Fibroblast of lung (primary cell): ENCODE data around the gene C1orf50. TPM values are rescaled to one million over a fixed set of nuclear protein-coding genes. Genes with fewer than 3 reads are reported as not detected.

Experiments
- DNase-seq, 2 donors: peaks; one replicate each; pipeline versions ENCODE4 v3.0.0 to v3.0.0-alpha.2; 2010; ENCODE audit warnings: low read depth in 2 of 2
- H2AFZ ChIP-seq: 2 replicates; pipeline ENCODE4 v1.5.1; 2012; ENCODE audit warnings: low read length, control low read depth, inconsistent platforms
- H3K27ac ChIP-seq: 2 replicates; pipeline ENCODE4 v1.5.1; 2011; ENCODE audit warnings: low read length, control low read depth; ENCODE audit not compliant: insufficient read depth
- H3K27me3 ChIP-seq: 2 replicates; pipeline ENCODE4 v1.5.1; 2011; ENCODE audit warnings: mild to moderate bottlenecking, low read length; ENCODE audit not compliant: control insufficient read depth, insufficient read depth
- H3K36me3 ChIP-seq: 2 replicates; pipeline ENCODE4 v1.5.1; 2011; ENCODE audit warnings: low read length; ENCODE audit not compliant: control insufficient read depth, insufficient read depth
- H3K4me1 ChIP-seq: 2 replicates; pipeline ENCODE4 v1.5.1; 2011; ENCODE audit warnings: low read length; ENCODE audit not compliant: control insufficient read depth, insufficient read depth; ENCODE audit errors: extremely low read depth
- H3K4me2 ChIP-seq: 2 replicates; pipeline ENCODE4 v1.5.1; 2011; ENCODE audit warnings: low read length, control low read depth; ENCODE audit not compliant: insufficient read depth; ENCODE audit errors: extremely low read depth
- H3K4me3 ChIP-seq, 4 experiments: fragments of 200-600 bp in 1 of 4; sonication (generic) in 1 of 4; replicated peaks in 1 of 4; 2 replicates each; pipeline ENCODE4 v1.5.1; 2011 to 2016; ENCODE audit warnings: low read length in 4 of 4, low read depth in 3 of 4, mild to moderate bottlenecking in 3 of 4, control low read depth in 2 of 4, inconsistent platforms in 1 of 4, mixed read lengths in 1 of 4; ENCODE audit not compliant: insufficient read depth in 1 of 4; ENCODE audit errors: control extremely low read depth in 1 of 4
- H3K79me2 ChIP-seq: 2 replicates; pipeline ENCODE4 v1.5.1; 2012; ENCODE audit warnings: mild to moderate bottlenecking, low read length, inconsistent platforms; ENCODE audit not compliant: control insufficient read depth, insufficient read depth
- H3K9ac ChIP-seq: 2 replicates; pipeline ENCODE4 v1.5.1; 2011; ENCODE audit warnings: mild to moderate bottlenecking, low read length, control low read depth; ENCODE audit not compliant: insufficient read depth
- H3K9me3 ChIP-seq: 2 replicates; pipeline ENCODE4 v1.5.1; 2012; ENCODE audit warnings: low read depth, low read length; ENCODE audit not compliant: control insufficient read depth, insufficient read depth
- H4K20me1 ChIP-seq: 2 replicates; pipeline ENCODE4 v1.5.1; 2011; ENCODE audit warnings: low read length; ENCODE audit not compliant: control insufficient read depth, insufficient read depth; ENCODE audit errors: extremely low read depth
- EZH2 ChIP-seq: IDR thresholded peaks from 2 replicates; pipeline ENCODE4 v1.5.1; 2012; ENCODE audit warnings: low read length, control low read depth, mild to moderate bottlenecking; ENCODE audit errors: missing control alignments
- polyA plus RNA-seq, 2 donors: library from polyadenylated mRNA; depleted of rRNA in 1 of 2; stranded (reverse) in 1 of 2; unstranded in 1 of 2; fragments of >200 nt; gene quantifications; 2 replicates each; pipeline ENCODE4 v1.2.1, GENCODE V29; 2011 to 2012; ENCODE audit warnings: missing spikeins in 1 of 2
- total RNA-seq: library from RNA; depleted of rRNA; stranded (reverse); fragments of >200 nt; gene quantifications from 2 replicates; pipeline ENCODE4 v1.2.1, GENCODE V29; 2014
- TF ChIP-seq, protein P1 (sequence below), 2 donors: IDR thresholded peaks in 1 of 2; conservative IDR thresholded peaks in 1 of 2; 1 replicate in 1 of 2; 2 replicates in 1 of 2; pipeline ENCODE4 v1.5.1; 2011 to 2012; ENCODE audit warnings: low read length in 2 of 2, control low read depth in 1 of 2, inconsistent platforms in 1 of 2, low read depth in 1 of 2, mild to moderate bottlenecking in 1 of 2

Gene C1orf50
- total and polyA plus RNA-seq, 2 donors (not counting 1 experiment from before 2014, with no cell fraction given): 5.9 to 9.5 TPM

DNA sequence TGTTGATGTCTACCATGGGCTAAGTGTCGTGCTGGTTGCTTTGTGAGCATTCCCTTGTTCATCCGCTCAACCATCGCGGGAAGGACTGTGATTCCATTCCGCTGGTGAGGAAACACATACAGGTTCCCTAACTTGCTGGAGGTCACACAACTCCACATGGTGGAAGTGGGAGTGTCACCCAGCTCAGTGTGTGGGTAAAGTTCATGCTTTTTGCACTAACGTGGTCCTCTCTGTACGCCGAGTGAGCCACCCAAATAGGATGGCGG is 23.0 kb upstream of the C1orf50 start:
- H3K27me3 ChIP-seq: no peaks in the 10 kb centered on the region
- no peaks in the 10 kb centered on the region for H3K79me2 ChIP-seq
- H3K36me3 ChIP-seq: peaks cover 22% of the 10 kb centered on the region
- no peaks in the 10 kb centered on the region for H3K9me3 ChIP-seq
- H4K20me1 ChIP-seq: peaks cover 2% of the 10 kb centered on the region
- TF ChIP-seq, protein P1, sequence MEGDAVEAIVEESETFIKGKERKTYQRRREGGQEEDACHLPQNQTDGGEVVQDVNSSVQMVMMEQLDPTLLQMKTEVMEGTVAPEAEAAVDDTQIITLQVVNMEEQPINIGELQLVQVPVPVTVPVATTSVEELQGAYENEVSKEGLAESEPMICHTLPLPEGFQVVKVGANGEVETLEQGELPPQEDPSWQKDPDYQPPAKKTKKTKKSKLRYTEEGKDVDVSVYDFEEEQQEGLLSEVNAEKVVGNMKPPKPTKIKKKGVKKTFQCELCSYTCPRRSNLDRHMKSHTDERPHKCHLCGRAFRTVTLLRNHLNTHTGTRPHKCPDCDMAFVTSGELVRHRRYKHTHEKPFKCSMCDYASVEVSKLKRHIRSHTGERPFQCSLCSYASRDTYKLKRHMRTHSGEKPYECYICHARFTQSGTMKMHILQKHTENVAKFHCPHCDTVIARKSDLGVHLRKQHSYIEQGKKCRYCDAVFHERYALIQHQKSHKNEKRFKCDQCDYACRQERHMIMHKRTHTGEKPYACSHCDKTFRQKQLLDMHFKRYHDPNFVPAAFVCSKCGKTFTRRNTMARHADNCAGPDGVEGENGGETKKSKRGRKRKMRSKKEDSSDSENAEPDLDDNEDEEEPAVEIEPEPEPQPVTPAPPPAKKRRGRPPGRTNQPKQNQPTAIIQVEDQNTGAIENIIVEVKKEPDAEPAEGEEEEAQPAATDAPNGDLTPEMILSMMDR (conservative IDR thresholded peaks at IDR 0.05 in 1 of 2, IDR thresholded peaks at IDR 0.05 in 1 of 2; ENCODE audit: low read depth in 1 of 2, low read length in 2 of 2): no peak
- no peak for TF ChIP-seq EZH2
- no peak for DNase-seq
- H3K4me2 ChIP-seq: no peak overlapping the region
- H3K27ac ChIP-seq: no peak overlapping the region
- H3K9ac ChIP-seq: no peak overlapping the region
- H3K4me1 ChIP-seq: no peaks in the 10 kb centered on the region
- no peak overlapping the region for H2AFZ ChIP-seq
- H3K4me3 ChIP-seq: no peak overlapping the region

DNA sequence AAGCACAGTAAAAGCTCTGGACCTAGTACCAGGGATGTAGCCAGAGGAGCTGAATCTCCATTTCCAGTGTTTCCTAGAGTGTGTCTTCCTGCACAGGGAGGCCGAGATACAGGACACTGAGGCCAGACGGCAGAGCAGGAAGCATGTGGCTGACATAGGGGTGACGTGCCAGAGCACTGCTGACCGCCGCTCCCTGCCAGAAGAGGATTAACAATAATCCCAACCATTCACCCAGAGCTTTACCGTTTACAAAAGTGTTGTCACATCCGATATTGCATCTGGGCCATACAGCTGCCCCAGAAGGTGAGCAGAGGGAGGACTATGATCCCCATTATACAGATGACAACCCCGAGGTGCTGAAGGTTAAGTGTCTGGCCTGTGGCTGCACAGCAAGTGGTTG is 21.2 kb upstream of the C1orf50 start:
- Histone ChIP-seq H3K9ac (no peak overlapping the region), H2AFZ (no peak overlapping the region), H3K36me3 (peaks cover 31% of the 10 kb centered on the region), H3K4me2 (no peak overlapping the region), H3K4me1 (no peaks in the 10 kb centered on the region), H4K20me1 (peaks cover 2% of the 10 kb centered on the region), H3K79me2 (no peaks in the 10 kb centered on the region), H3K9me3 (no peaks in the 10 kb centered on the region), H3K27ac (no peak overlapping the region), H3K27me3 (no peaks in the 10 kb centered on the region), H3K4me3 (no peak overlapping the region)
- no peak for DNase-seq
- TF ChIP-seq EZH2: no peak

DNA sequence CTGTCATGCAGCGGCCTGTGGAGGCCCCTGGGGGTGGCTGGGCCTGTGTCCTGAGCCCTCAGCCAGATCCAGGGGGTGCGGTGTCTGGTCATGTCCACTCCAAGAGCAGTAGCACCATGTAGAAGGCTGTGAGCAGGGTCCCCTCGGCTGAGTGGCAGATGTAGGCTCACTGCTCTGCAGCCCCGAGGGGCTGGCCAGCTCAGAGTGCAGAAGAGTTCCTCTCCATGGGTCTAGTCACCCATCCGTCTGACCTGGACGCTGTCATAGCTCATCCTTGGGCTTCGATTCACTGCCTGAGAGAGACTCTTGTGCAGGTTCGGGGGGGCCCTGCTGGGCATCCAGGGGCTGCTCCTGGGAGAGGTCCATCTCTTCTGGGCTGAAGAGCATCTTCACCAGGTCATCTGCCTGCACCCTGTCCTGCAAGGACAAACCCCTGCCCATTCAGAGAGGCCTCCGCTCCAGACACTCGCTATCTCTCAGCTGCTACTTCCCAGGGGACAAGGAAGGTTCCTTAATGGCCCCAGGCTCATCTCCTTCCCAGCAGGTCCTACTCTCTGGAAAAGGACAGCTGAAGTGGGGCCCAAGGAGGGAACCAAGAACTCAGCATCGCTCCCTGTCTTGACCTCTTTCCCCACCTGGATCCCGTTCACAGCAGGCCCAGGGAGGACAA is 20.5 kb upstream of the C1orf50 start:
- H3K4me1 ChIP-seq: no peaks in the 10 kb centered on the region
- no peaks in the 10 kb centered on the region for H3K27me3 ChIP-seq
- no peak overlapping the region for H3K4me2 ChIP-seq
- H3K9ac ChIP-seq: no peak overlapping the region
- no peaks in the 10 kb centered on the region for H3K79me2 ChIP-seq
- TF ChIP-seq, protein P1 (conservative IDR thresholded peaks at IDR 0.05 in 1 of 2, IDR thresholded peaks at IDR 0.05 in 1 of 2; ENCODE audit: low read depth in 1 of 2, low read length in 2 of 2): no peak
- TF ChIP-seq EZH2: no peak
- H2AFZ ChIP-seq: no peak overlapping the region
- no peak overlapping the region for H3K27ac ChIP-seq
- peaks cover 31% of the 10 kb centered on the region for H3K36me3 ChIP-seq
- H3K4me3 ChIP-seq: no peak overlapping the region
- peaks cover 2% of the 10 kb centered on the region for H4K20me1 ChIP-seq
- no peak for DNase-seq
- no peaks in the 10 kb centered on the region for H3K9me3 ChIP-seq
